T-helper 1 cell treated with Interleukin-12 subunit alpha and Interleukin-12 subunit beta and Interleukin-4 antibody, amounts not matched to agents 30 ng/mL and 1 ng/mL, for 36 hours (primary cell): ENCODE measurements around the gene TSC2. TPM values are rescaled to one million over a fixed set of nuclear protein-coding genes. Genes with fewer than 3 reads are reported as not detected.
"Not testable (repeated sequence)": the region's sequence is repeated elsewhere in the genome, so short reads cannot be mapped to it uniquely, and the experiment has no call there.

Experiments used
- intact Hi-C: fragments of 100-400 bp; cut with micrococcal nuclease; formaldehyde crosslinking; loops from one replicate; pipeline ENCODE4 v1.15.1; 2024
- total RNA-seq: library from RNA; stranded (reverse); gene quantifications from 2 replicates; pipeline ENCODE4 v1.2.3, GENCODE V29; 2022

Gene TSC2
- total RNA-seq, 1 donor from 2014 or later, result 130 TPM

GRCh38 chr16:2028620-2029220, 19.1 kb upstream of the TSC2 start:
- intact Hi-C loops, result loop anchor here (10.0 kb wide), 1 partner anchor 396 kb away; the partner anchor contains the start of gene CCNF

GRCh38 chr16:2029350-2029749, 18.4 kb upstream of the TSC2 start:
- intact Hi-C loops, result loop anchor here (10.0 kb wide), 1 partner anchor 395 kb away; the partner anchor contains the start of gene CCNF

GRCh38 chr16:2030036-2030435, 17.7 kb upstream of the TSC2 start:
- intact Hi-C loops, result no loop called here

- intact Hi-C loops, result no loop called here
Measured at GRCh38 chr16:2031081-2031577, 16.7 kb upstream of the TSC2 start.

GRCh38 chr16:2032285-2033056, 15.3 kb upstream of the TSC2 start:
- intact Hi-C loops, result no loop called here

GRCh38 chr16:2033057-2033908, 14.5 kb upstream of the TSC2 start:
- intact Hi-C loops, result no loop called here

GRCh38 chr16:2033909-2034695, 13.7 kb upstream of the TSC2 start:
- intact Hi-C loops, result not testable (repeated sequence)

GRCh38 chr16:2034696-2035430, 12.9 kb upstream of the TSC2 start:
- intact Hi-C loops, result no loop called here

- intact Hi-C loops, result no loop called here
Measured at GRCh38 chr16:2035431-2036199, 12.2 kb upstream of the TSC2 start.

GRCh38 chr16:2036200-2036966, 11.4 kb upstream of the TSC2 start:
- intact Hi-C loops, result no loop called here

- intact Hi-C loops, result no loop called here
Measured at GRCh38 chr16:2037115-2037514, 10.7 kb upstream of the TSC2 start.

GRCh38 chr16:2037647-2038381, 10.0 kb upstream of the TSC2 start:
- intact Hi-C loops, result no loop called here

- intact Hi-C loops, result no loop called here
Measured at GRCh38 chr16:2038382-2039231, 9.2 kb upstream of the TSC2 start.

GRCh38 chr16:2039274-2040031, 8.3 kb upstream of the TSC2 start:
- intact Hi-C loops, result no loop called here

GRCh38 chr16:2040041-2040786, 7.6 kb upstream of the TSC2 start:
- intact Hi-C loops, result no loop called here
